Measurements from ENCODE around the gene PHACTR1. TPM values are rescaled to one million over a fixed set of nuclear protein-coding genes. Genes with fewer than 3 reads are reported as not detected.

The PHACTR1 gene
- polyA plus RNA-seq, 1 of the 3 experiments (the other 2 are of a cell fraction), result 0.12 TPM

DNA sequence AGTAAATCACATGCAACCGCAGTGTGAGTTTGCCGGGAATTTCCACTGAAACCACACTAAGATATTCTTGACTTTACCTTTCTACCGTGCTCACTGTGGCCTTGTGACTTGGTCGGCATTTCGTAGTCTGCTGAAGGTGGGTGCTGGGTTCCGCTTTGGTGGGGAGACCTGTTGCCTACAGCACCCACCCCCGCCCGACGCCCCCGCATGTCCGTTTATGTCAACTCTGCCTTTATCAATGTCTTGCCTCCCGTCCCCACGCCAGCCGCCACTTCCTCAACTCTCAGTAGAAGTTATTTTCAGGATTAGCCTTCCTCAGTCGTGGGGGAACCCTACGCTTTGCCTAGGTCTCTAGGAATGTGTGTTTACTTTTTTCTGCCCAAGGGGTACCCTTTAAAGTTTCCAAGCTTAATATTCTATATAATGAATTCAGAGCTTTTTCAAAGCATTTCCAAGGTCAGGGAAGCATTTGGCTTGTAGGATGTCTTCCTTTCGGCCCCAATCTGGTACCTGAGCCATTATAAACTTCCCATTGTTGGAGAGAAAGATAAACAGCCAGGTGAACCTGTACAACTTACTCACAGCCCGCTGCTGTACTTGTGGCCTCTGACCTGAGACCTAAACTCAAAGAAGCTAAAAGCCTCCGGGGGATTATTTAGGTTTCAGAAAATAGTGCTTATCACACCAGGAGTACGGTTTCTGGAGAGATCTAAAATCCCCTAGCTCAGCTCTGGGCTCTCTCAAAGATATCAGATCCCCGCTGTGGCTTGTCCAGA is 557.6 kb downstream of the PHACTR1 start:
- CTCF ChIA-PET, result interaction anchor here (0.8 kb wide), 1 partner anchor 11 kb away, joined by 3 read pairs; no protein-coding TSS in a partner anchor
- 87% methylated on average over 21 of the region's 21 CpGs for WGBS (ENCODE audit: low lambda C conversion rate)
- Histone ChIP-seq H4K20me1 (ENCODE audit: insufficient read depth) (no peaks in the 10 kb centered on the region), H3K79me2 (ENCODE audit: insufficient read depth) (no peaks in the 10 kb centered on the region), H3K36me3 (replicated peaks in 1 of 2; ENCODE audit: control insufficient read depth in 1 of 2, insufficient read depth in 2 of 2, low read length in 1 of 2) (no peaks in the 10 kb centered on the region), H2AFZ (ENCODE audit: low read depth) (no peak overlapping the region), H3K4me2 (no peak overlapping the region), H3K4me1 (ENCODE audit: control insufficient read depth in 1 of 2, insufficient read depth in 2 of 2, low read depth in 1 of 2, low read length in 1 of 2) (no peaks in the 10 kb centered on the region), H3K27me3 (ENCODE audit: insufficient read depth) (no peaks in the 10 kb centered on the region), H3K27ac (ENCODE audit: low read depth in 2 of 2, low read length in 1 of 2) (no peak overlapping the region), H3K9me2 (no peaks in the 10 kb centered on the region), H3K4me3 (ENCODE audit: low read depth in 2 of 2, low read length in 1 of 2) (no peak overlapping the region), H3K9me3 (no peaks in the 10 kb centered on the region), H3K9ac (no peak overlapping the region), H3F3A (replicated peaks; ENCODE audit: insufficient read depth) (no peaks in the 10 kb centered on the region)
- no peak for DNase-seq
- POLR2A ChIA-PET, result no interaction called here
- TF ChIP-seq CHD2 (IDR thresholded peaks at IDR 0.05; ENCODE audit: low read length, partially characterized antibody) (no peak), NFIC (IDR thresholded peaks at IDR 0.05; ENCODE audit: borderline replicate concordance) (no peak)
- TF ChIP-seq, protein P1, sequence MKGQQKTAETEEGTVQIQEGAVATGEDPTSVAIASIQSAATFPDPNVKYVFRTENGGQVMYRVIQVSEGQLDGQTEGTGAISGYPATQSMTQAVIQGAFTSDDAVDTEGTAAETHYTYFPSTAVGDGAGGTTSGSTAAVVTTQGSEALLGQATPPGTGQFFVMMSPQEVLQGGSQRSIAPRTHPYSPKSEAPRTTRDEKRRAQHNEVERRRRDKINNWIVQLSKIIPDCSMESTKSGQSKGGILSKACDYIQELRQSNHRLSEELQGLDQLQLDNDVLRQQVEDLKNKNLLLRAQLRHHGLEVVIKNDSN (IDR thresholded peaks at IDR 0.05; ENCODE audit: borderline replicate concordance, low read depth), result no peak
- TF ChIP-seq, protein P2, sequence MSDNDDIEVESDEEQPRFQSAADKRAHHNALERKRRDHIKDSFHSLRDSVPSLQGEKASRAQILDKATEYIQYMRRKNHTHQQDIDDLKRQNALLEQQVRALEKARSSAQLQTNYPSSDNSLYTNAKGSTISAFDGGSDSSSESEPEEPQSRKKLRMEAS (IDR thresholded peaks at IDR 0.05; ENCODE audit: low read depth), result no peak

DNA sequence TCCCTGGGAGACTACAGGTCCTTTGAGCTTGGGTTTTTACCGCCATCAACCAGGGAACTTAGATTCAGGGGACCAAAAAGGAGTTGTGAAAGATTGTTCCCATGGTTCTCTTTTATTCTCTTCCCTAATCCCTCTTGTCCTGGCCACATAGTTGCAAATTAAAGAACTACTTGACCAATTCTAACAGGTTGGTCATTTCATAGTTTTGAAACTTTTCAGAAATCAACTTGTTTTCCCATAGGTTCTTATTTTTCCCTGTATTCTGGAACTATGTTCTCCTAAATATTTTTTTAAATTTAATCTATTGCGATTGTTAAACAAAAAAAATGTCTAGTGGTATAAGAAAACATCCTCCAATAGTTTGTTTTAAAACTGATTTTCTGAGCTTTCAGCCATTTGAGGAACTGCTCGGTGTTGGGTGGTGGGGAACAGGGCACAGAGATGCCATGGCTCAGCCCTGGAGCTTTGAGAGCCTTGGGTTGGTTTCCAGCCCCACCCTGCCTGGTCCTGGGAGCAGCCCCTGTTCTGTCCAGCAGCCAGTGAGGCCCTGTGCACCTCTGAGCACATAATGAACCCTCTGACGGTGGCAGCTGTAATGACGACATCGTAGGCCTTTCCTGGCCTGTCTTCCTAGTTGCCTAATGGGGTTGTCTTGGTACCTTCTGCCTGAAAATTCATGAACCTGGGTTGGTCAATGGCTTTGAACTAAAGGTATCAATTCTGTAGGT is 558.3 kb downstream of the PHACTR1 start:
- Histone ChIP-seq H3K4me3 (ENCODE audit: low read depth in 2 of 2, low read length in 1 of 2) (no peak overlapping the region), H3K27me3 (ENCODE audit: insufficient read depth) (no peaks in the 10 kb centered on the region), H3K27ac (ENCODE audit: low read depth in 2 of 2, low read length in 1 of 2) (no peak overlapping the region), H4K20me1 (ENCODE audit: insufficient read depth) (no peaks in the 10 kb centered on the region), H3F3A (replicated peaks; ENCODE audit: insufficient read depth) (no peaks in the 10 kb centered on the region), H3K4me1 (ENCODE audit: control insufficient read depth in 1 of 2, insufficient read depth in 2 of 2, low read depth in 1 of 2, low read length in 1 of 2) (no peaks in the 10 kb centered on the region; a peak in 1 of 4 replicates), H3K9ac (no peak overlapping the region), H3K79me2 (ENCODE audit: insufficient read depth) (no peaks in the 10 kb centered on the region), H3K36me3 (replicated peaks in 1 of 2; ENCODE audit: control insufficient read depth in 1 of 2, insufficient read depth in 2 of 2, low read length in 1 of 2) (no peaks in the 10 kb centered on the region), H3K4me2 (no peak overlapping the region), H2AFZ (ENCODE audit: low read depth) (no peak overlapping the region), H3K9me2 (no peaks in the 10 kb centered on the region), H3K9me3 (no peaks in the 10 kb centered on the region)
- ChIA-PET POLR2A (no interaction called here), CTCF (no interaction called here)
- no peak for DNase-seq
- TF ChIP-seq JUND (IDR thresholded peaks at IDR 0.05), result no peak
- no peak for TF ChIP-seq TAF1 (IDR thresholded peaks at IDR 0.05; ENCODE audit: borderline replicate concordance, low read depth, low read length)
- no peak for TF ChIP-seq FOXM1 (IDR thresholded peaks at IDR 0.05; ENCODE audit: low read depth)
- no peak for TF ChIP-seq EZH2phosphoT487 (IDR thresholded peaks at IDR 0.05; ENCODE audit: borderline replicate concordance, low read depth)
- TF ChIP-seq, protein P3, sequence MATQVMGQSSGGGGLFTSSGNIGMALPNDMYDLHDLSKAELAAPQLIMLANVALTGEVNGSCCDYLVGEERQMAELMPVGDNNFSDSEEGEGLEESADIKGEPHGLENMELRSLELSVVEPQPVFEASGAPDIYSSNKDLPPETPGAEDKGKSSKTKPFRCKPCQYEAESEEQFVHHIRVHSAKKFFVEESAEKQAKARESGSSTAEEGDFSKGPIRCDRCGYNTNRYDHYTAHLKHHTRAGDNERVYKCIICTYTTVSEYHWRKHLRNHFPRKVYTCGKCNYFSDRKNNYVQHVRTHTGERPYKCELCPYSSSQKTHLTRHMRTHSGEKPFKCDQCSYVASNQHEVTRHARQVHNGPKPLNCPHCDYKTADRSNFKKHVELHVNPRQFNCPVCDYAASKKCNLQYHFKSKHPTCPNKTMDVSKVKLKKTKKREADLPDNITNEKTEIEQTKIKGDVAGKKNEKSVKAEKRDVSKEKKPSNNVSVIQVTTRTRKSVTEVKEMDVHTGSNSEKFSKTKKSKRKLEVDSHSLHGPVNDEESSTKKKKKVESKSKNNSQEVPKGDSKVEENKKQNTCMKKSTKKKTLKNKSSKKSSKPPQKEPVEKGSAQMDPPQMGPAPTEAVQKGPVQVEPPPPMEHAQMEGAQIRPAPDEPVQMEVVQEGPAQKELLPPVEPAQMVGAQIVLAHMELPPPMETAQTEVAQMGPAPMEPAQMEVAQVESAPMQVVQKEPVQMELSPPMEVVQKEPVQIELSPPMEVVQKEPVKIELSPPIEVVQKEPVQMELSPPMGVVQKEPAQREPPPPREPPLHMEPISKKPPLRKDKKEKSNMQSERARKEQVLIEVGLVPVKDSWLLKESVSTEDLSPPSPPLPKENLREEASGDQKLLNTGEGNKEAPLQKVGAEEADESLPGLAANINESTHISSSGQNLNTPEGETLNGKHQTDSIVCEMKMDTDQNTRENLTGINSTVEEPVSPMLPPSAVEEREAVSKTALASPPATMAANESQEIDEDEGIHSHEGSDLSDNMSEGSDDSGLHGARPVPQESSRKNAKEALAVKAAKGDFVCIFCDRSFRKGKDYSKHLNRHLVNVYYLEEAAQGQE (IDR thresholded peaks at IDR 0.05; ENCODE audit: low read depth, low read length), result no peak
- TF ChIP-seq, protein P4, sequence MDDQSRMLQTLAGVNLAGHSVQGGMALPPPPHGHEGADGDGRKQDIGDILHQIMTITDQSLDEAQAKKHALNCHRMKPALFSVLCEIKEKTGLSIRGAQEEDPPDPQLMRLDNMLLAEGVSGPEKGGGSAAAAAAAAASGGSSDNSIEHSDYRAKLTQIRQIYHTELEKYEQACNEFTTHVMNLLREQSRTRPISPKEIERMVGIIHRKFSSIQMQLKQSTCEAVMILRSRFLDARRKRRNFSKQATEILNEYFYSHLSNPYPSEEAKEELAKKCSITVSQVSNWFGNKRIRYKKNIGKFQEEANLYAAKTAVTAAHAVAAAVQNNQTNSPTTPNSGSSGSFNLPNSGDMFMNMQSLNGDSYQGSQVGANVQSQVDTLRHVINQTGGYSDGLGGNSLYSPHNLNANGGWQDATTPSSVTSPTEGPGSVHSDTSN (IDR thresholded peaks at IDR 0.05), result no peak
- TF ChIP-seq EP300 (IDR thresholded peaks at IDR 0.05; ENCODE audit: borderline replicate concordance in 1 of 2, low read depth in 1 of 2, low read length in 1 of 2), result no peak
- TF ChIP-seq GATA2 (CRISPR knock-in tag; IDR thresholded peaks at IDR 0.05), result no peak
- no peak for TF ChIP-seq SIN3A (IDR thresholded peaks at IDR 0.05; ENCODE audit: borderline replicate concordance, low read depth, low read length)
- TF ChIP-seq RCOR1 (IDR thresholded peaks at IDR 0.05; ENCODE audit: low read length), result no peak
- no peak for TF ChIP-seq NRF1 (IDR thresholded peaks at IDR 0.05; ENCODE audit: low read depth, low read length)
- TF ChIP-seq YY1 (IDR thresholded peaks at IDR 0.05; ENCODE audit: low read depth), result no peak
- 68% methylated on average over 3 of the region's 6 CpGs for WGBS (ENCODE audit: low lambda C conversion rate)

All from SK-N-SH (cell line).